ENCODE data around the gene COL20A1. TPM values are rescaled to one million over a fixed set of nuclear protein-coding genes. Genes with fewer than 3 reads are reported as not detected.

COL20A1 gene
- total RNA-seq, 1 experiment from 2014 or later = 2.3 TPM

DNA sequence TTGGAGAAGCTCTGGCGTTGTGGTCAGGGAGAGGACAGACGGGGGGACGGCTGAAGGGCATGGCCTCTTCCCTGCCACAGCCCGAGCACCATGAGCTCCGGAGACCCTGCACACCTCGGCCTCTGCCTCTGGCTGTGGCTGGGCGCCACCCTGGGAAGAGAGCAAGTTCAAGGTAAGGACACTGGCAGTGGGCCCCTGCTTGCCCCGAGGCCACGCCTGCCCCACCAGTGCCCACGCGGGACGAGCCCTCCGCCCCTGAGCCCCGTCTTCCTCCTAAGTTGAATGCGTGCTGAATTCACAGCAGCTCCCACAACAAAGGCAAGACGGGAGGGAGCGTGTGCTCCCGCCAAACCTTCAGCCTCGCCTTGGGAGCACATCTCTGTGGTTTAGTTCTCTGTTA, 2.0 kb downstream of the COL20A1 start:
- Histone ChIP-seq H3K23me2 (ENCODE audit: insufficient read length, low read depth, low read length, poor library complexity, severe bottlenecking) (no peaks in the 10 kb centered on the region), H4K20me1 (ENCODE audit: control insufficient read depth, insufficient read depth, insufficient read length) (no peaks in the 10 kb centered on the region), H2BK120ac (ENCODE audit: low read depth, low read length, poor library complexity, severe bottlenecking) (no peak overlapping the region), H2BK12ac (ENCODE audit: insufficient read length, low read depth, low read length) (no peak overlapping the region), H3K27ac (ENCODE audit: insufficient read length, low read depth, low read length) (no peak overlapping the region), H2BK15ac (ENCODE audit: low read depth, low read length) (no peak overlapping the region), H3K9ac (ENCODE audit: extremely low read depth, insufficient read length, low read length) (no peak overlapping the region), H3K79me1 (ENCODE audit: insufficient read depth, low read depth, low read length, poor library complexity, severe bottlenecking) (no peaks in the 10 kb centered on the region), H4K5ac (ENCODE audit: insufficient read length, low read depth, low read length) (no peak overlapping the region), H2AFZ (ENCODE audit: low read length) (no peak overlapping the region), H3K14ac (ENCODE audit: insufficient read depth, low read length) (no peak overlapping the region), H3K9me3 (ENCODE audit: control insufficient read depth, low read depth, low read length) (no peaks in the 10 kb centered on the region), H3T11ph (ENCODE audit: low read length) (no peak overlapping the region), H4K91ac (ENCODE audit: insufficient read length, low read depth, low read length) (no peak overlapping the region), H3K4me2 (ENCODE audit: insufficient read depth, insufficient read length, low read length) (no peak overlapping the region), H3K23ac (ENCODE audit: insufficient read length, low read depth, low read length) (no peak overlapping the region), H3K4ac (ENCODE audit: low read depth, low read length) (no peak overlapping the region), H3K27me3 (ENCODE audit: insufficient read depth, low read length) (no peaks in the 10 kb centered on the region), H3K79me2 (ENCODE audit: insufficient read depth, low read length) (no peaks in the 10 kb centered on the region), H4K8ac (replicated peaks; ENCODE audit: insufficient read length, low read depth, low read length) (no peak overlapping the region), H3K56ac (ENCODE audit: insufficient read length, low read depth, low read length) (no peak overlapping the region), H3K4me1 (ENCODE audit: insufficient read depth, low read length) (no peaks in the 10 kb centered on the region; the same call in 1 of the 2 replicates), H2BK20ac (ENCODE audit: low read depth, low read length, poor library complexity, severe bottlenecking) (no peak overlapping the region), H2BK5ac (ENCODE audit: insufficient read length, low read length) (no peak overlapping the region), H2AK5ac (ENCODE audit: insufficient read length, low read length) (no peak overlapping the region), H3K18ac (ENCODE audit: insufficient read length, low read depth, low read length) (peak overlapping the region; percentile 18)
- H3K27ac Mint-ChIP-seq = peak overlapping the region in 1 of 3 experiments; percentile 28; a peak in 1 of 7 replicates
- peaks cover 9 to 26% of the 10 kb centered on the region in 2 experiments for H3K4me1 Mint-ChIP-seq
- no peaks in the 10 kb centered on the region for H3K36me3 Mint-ChIP-seq (ENCODE audit: insufficient read depth in 1 of 3, low read depth in 3 of 3)
- TF ChIP-seq, protein P1, sequence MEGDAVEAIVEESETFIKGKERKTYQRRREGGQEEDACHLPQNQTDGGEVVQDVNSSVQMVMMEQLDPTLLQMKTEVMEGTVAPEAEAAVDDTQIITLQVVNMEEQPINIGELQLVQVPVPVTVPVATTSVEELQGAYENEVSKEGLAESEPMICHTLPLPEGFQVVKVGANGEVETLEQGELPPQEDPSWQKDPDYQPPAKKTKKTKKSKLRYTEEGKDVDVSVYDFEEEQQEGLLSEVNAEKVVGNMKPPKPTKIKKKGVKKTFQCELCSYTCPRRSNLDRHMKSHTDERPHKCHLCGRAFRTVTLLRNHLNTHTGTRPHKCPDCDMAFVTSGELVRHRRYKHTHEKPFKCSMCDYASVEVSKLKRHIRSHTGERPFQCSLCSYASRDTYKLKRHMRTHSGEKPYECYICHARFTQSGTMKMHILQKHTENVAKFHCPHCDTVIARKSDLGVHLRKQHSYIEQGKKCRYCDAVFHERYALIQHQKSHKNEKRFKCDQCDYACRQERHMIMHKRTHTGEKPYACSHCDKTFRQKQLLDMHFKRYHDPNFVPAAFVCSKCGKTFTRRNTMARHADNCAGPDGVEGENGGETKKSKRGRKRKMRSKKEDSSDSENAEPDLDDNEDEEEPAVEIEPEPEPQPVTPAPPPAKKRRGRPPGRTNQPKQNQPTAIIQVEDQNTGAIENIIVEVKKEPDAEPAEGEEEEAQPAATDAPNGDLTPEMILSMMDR (conservative IDR thresholded peaks at IDR 0.05) = no peak
- no CpG with 5 or more reads among the region's 19 CpGs for WGBS (ENCODE audit: extremely low coverage, insufficient read length, low lambda C conversion rate)
- H3K9me3 Mint-ChIP-seq = no peaks in the 10 kb centered on the region
- H3K27me3 Mint-ChIP-seq (ENCODE audit: low read depth) = peaks cover 14% of the 10 kb centered on the region
- no peak overlapping the region for H3K4me3 Mint-ChIP-seq
- no peak for DNase-seq

All from H9 (cell line).